Tibial nerve (tissue), 4 donors: Measurements from ENCODE around the gene ECM1. TPM values are rescaled to one million over a fixed set of nuclear protein-coding genes. Genes with fewer than 3 reads are reported as not detected.
A peak's percentile ranks its signal among the peaks of the same experiment; 100 is the strongest.

Experiments
- DNase-seq, 2 donors: peaks; one replicate each; pipeline ENCODE4 v3.0.0-alpha.2; 2019; ENCODE audit warnings: low spot score in 2 of 2
- H3K27ac ChIP-seq, 4 donors: fragments of 200-600 bp; sonication (generic) in 3 of 4; one replicate each; pipeline ENCODE4 v1.5.1; 2017 to 2019; ENCODE audit warnings: mild to moderate bottlenecking in 1 of 4
- H3K27me3 ChIP-seq, 2 donors: fragments of 200-600 bp; sonication (generic) in 1 of 2; one replicate each; pipeline versions ENCODE4 v1.5.1 to v1.6.0; 2017 to 2019
- H3K36me3 ChIP-seq, 3 donors: fragments of 200-600 bp; sonication (generic); one replicate each; pipeline ENCODE4 v1.5.1; 2018 to 2019
- H3K4me1 ChIP-seq, 4 donors: fragments of 200-600 bp; sonication (generic) in 3 of 4; one replicate each; pipeline ENCODE4 v1.5.1; 2017 to 2019
- H3K4me3 ChIP-seq, 4 donors: fragments of 200-600 bp; sonication (generic) in 3 of 4; one replicate each; pipeline ENCODE4 v1.5.1; 2017 to 2019; ENCODE audit warnings: mild to moderate bottlenecking in 1 of 4, moderate library complexity in 1 of 4
- H3K9me3 ChIP-seq, 4 donors: fragments of 200-600 bp; sonication (generic) in 3 of 4; one replicate each; pipeline ENCODE4 v1.5.1; 2017 to 2019
- EP300 ChIP-seq, 2 donors: sonication (generic); formaldehyde crosslinking; IDR thresholded peaks; one replicate each; pipeline ENCODE4 v1.6.1; 2017; ENCODE audit warnings: antibody characterized with exemption in 2 of 2, mild to moderate bottlenecking in 1 of 2
- POLR2A ChIP-seq, 2 donors: fragments of 450-650 bp; IDR thresholded peaks; one replicate each; pipeline ENCODE4 v1.6.1; 2017; ENCODE audit warnings: antibody characterized with exemption in 2 of 2, mild to moderate bottlenecking in 2 of 2, moderate library complexity in 2 of 2
- WGBS, 2 donors: methylation state at CpG; one replicate each; pipeline ENCODE4 v1.1.5; 2018; 5-methylcytosine and 5-hydroxymethylcytosine counted together
- total RNA-seq, 4 donors: library from RNA; depleted of rRNA; stranded (reverse); fragments of >200 nt; gene quantifications; one replicate each; pipeline ENCODE4 v1.1.0, GENCODE V29; 2016
- TF ChIP-seq, protein P1 (sequence below), 5 experiments: fragments of 200-600 bp in 3 of 5; fragments of 450-650 bp in 2 of 5; sonication (generic) in 3 of 5; IDR thresholded peaks; one replicate each; pipeline ENCODE4 v1.5.1; 2016 to 2019; ENCODE audit warnings: antibody characterized with exemption in 5 of 5, mild to moderate bottlenecking in 3 of 5, moderate library complexity in 2 of 5

The ECM1 gene
- total RNA-seq, 4 donors from 2014 or later, result 10.1 to 32.2 (median 15.0) TPM

DNA sequence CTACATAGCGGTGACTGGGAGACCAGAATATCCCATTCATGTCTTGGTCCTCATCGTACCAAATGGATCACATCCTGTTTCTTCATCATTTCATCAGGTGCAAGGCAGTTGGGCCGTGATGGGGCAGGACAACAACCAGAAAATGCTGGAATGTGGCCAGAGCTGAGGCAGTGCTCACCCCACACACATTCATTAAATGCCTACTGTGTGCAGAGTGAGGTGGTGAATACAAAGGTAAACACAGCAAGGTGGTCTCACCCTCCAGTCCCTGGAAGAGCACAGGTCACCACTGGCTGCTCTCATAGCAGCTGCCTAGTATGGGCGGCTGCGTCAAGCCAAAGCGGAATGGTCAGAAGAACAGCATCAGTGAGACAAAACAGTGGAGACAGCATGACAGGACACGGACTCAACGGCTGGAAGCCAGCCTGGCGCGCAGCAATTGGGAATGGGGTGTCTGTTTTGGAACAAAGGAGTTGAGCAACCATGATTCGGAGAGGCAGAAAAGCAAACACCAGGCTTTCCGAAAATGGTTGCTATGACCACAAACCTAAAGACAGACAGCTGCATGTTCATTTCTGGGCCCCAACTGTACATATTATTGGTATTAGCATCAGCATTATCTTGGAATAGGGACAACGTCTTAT is 35.7 kb downstream of the ECM1 start:
- no peak for DNase-seq
- Histone ChIP-seq H3K9me3 (no peaks in the 10 kb centered on the region), H3K27ac (no peak overlapping the region), H3K4me3 (no peak overlapping the region), H3K27me3 (no peaks in the 10 kb centered on the region), H3K4me1 (peaks cover 0 to 12% (median under 1%) of the 10 kb centered on the region in 4 donors), H3K36me3 (no peaks in the 10 kb centered on the region)
- TF ChIP-seq EP300 (IDR thresholded peaks at IDR 0.05) (no peak), POLR2A (IDR thresholded peaks at IDR 0.05) (no peak)
- TF ChIP-seq, protein P1, sequence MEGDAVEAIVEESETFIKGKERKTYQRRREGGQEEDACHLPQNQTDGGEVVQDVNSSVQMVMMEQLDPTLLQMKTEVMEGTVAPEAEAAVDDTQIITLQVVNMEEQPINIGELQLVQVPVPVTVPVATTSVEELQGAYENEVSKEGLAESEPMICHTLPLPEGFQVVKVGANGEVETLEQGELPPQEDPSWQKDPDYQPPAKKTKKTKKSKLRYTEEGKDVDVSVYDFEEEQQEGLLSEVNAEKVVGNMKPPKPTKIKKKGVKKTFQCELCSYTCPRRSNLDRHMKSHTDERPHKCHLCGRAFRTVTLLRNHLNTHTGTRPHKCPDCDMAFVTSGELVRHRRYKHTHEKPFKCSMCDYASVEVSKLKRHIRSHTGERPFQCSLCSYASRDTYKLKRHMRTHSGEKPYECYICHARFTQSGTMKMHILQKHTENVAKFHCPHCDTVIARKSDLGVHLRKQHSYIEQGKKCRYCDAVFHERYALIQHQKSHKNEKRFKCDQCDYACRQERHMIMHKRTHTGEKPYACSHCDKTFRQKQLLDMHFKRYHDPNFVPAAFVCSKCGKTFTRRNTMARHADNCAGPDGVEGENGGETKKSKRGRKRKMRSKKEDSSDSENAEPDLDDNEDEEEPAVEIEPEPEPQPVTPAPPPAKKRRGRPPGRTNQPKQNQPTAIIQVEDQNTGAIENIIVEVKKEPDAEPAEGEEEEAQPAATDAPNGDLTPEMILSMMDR (IDR thresholded peaks at IDR 0.05), result no peak
- 80 to 83% methylated on average over 13 of the region's 13 CpGs for WGBS, 2 donors

DNA sequence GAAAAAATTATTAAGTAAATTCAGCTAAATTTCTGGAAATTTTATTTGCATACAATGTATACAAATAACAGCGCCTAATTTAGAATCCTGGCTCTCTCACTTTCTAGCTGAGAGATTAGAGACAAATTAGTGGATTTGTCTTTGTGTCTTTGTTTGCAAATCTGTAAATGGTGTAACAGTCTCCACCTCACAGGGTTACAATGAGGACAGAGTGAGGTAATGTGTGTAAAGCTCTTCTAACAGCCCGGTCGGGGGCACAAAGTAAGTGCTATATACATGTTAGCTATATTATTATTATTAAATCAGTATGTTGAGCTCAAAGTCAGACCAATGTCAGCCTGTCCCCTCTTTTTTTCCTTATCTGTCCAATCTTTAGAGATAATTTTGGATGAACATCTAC is 36.3 kb downstream of the ECM1 start:
- H3K27me3 ChIP-seq, result no peaks in the 10 kb centered on the region
- no peak overlapping the region for H3K27ac ChIP-seq
- H3K9me3 ChIP-seq, result no peaks in the 10 kb centered on the region
- no peak overlapping the region for H3K4me3 ChIP-seq
- no peak for TF ChIP-seq EP300 (IDR thresholded peaks at IDR 0.05)
- TF ChIP-seq, protein P1 (IDR thresholded peaks at IDR 0.05), result no peak
- no peak for TF ChIP-seq POLR2A (IDR thresholded peaks at IDR 0.05)
- whole genome bisulfite sequencing, 2 donors, result 67 to 69% methylated on average over 3 of the region's 3 CpGs
- H3K4me1 ChIP-seq, result peaks cover 0 to 9% (median 0%) of the 10 kb centered on the region in 4 donors
- no peak for DNase-seq
- no peaks in the 10 kb centered on the region for H3K36me3 ChIP-seq

DNA sequence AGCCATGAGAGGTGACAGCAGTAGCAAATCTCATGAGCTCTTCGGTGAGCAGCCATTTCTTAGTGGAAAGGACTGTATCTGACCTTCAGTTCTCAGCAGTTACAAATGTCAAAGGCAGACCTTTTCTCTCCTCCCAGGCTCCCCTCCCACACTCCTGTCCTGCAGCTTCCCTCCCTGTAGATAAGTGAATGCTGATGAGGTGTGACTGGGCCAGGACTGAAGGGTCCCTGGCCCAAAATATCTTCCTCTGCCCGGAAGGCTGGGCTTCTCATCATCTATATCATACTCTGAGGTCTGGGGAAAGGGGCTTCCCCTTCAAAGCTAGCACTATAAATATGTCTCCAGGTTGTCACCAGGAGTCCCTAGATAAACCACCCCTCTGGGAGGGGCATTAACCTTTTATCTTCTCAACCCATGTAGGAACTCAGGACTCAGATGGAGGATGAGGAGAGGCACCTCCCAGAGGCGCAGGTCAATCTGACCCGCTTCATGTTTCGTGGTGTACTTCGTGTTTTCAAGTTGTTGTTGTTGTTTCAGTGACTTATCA is 37.6 kb downstream of the ECM1 start:
- Histone ChIP-seq H3K9me3 (no peaks in the 10 kb centered on the region), H3K4me3 (no peak overlapping the region), H3K4me1 (peaks cover 0 to 23% (median 7%) of the 10 kb centered on the region in 4 donors), H3K27ac (no peak overlapping the region), H3K27me3 (no peaks in the 10 kb centered on the region), H3K36me3 (no peaks in the 10 kb centered on the region)
- no peak for DNase-seq
- 79 to 84% methylated on average over 6 of the region's 6 CpGs for WGBS, 2 donors
- no peak for TF ChIP-seq POLR2A (IDR thresholded peaks at IDR 0.05)
- TF ChIP-seq, protein P1 (IDR thresholded peaks at IDR 0.05), result no peak
- TF ChIP-seq EP300 (IDR thresholded peaks at IDR 0.05), result no peak

DNA sequence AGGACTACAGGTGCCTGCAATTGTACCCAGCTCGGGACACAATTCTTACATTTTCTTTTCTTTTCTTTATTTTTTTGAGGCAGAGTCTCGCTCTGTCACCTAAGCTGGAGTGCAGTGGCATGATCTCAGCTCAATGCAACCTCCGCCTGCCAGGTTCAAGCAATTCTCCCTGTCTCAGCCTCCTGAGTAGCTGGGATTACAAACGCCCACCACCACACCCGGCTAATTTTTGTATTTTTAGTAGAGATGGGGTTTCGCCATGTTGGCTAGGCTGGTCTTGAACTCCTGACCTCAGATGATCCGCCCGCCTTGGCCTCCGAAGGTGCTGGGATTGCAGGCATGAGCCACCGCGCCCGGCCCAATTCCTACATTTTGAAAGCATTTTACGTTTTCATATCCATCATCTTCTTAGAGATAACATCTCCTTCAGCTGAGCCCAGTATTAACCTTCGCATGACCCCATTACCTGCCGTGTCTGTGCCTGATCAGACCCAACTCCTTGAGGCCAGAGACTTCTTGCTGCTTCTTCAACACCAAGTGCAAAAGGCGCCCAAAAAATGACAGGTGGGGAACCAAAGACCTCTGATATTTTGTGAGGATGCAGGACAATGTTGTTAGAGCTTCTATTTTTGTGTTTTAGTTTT is 38.5 kb downstream of the ECM1 start:
- TF ChIP-seq POLR2A (IDR thresholded peaks at IDR 0.05), result no peak
- no peak for TF ChIP-seq EP300 (IDR thresholded peaks at IDR 0.05)
- TF ChIP-seq, protein P1 (IDR thresholded peaks at IDR 0.05), result no peak
- Histone ChIP-seq H3K27me3 (no peaks in the 10 kb centered on the region), H3K27ac (no peak overlapping the region), H3K36me3 (no peaks in the 10 kb centered on the region), H3K9me3 (no peaks in the 10 kb centered on the region), H3K4me1 (peaks cover 0 to 31% (median 11%) of the 10 kb centered on the region in 4 donors), H3K4me3 (no peak overlapping the region)
- 87 to 90% methylated on average over 16 of the region's 16 CpGs for WGBS, 2 donors
- DNase-seq, result no peak

DNA sequence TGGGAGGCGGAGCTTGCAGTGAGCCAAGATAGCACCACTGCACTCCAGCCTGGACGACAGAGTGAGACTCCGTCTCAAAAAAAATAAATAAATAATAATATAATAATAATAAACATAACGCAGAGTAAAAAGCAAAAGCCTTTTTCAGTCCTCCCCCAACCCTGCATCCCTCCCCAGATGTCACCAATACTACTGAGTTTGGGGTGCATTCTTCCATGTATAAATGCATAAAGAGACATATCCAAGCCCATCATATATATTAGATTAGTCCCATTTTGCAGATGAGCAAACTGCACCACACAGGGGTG is 40.4 kb downstream of the ECM1 start:
- Histone ChIP-seq H3K27ac (peak overlapping the region; percentile 84 to 99 (median 97)), H3K9me3 (no peaks in the 10 kb centered on the region), H3K4me1 (peaks cover 0 to 50% (median 27%) of the 10 kb centered on the region in 4 donors), H3K27me3 (no peaks in the 10 kb centered on the region), H3K36me3 (no peaks in the 10 kb centered on the region), H3K4me3 (peak overlapping the region; percentile 64 to 78 (median 74))
- TF ChIP-seq, protein P1 (IDR thresholded peaks at IDR 0.05), result no peak
- TF ChIP-seq EP300 (IDR thresholded peaks at IDR 0.05), result no peak
- no peak for TF ChIP-seq POLR2A (IDR thresholded peaks at IDR 0.05)
- no peak for DNase-seq
- WGBS, 2 donors, result 50 to 55% methylated on average over 4 of the region's 4 CpGs
